Activated CD8-positive, alpha-beta memory T cell treated with anti-CD3 and anti-CD28 coated beads for 36 hours (primary cell): Measurements from ENCODE around the gene GMPR. TPM values are rescaled to one million over a fixed set of nuclear protein-coding genes. Genes with fewer than 3 reads are reported as not detected.

Experiments used
- CTCF ChIA-PET: fragments of 350-600 bp; sonication (Branson Sonifier 250); formaldehyde crosslinking; loops from one replicate; lab custom pipeline; 2021; ENCODE audit warnings: antibody characterized with exemption; lab: Charles Lee
- POLR2A ChIA-PET: fragments of 350-600 bp; sonication (Branson Sonifier 250); formaldehyde crosslinking; loops from one replicate; lab custom pipeline; 2021; ENCODE audit warnings: antibody characterized with exemption; lab: Charles Lee
- total RNA-seq, 2 experiments: library from RNA; stranded (reverse); gene quantifications; one replicate each; pipeline ENCODE4 v1.2.3, GENCODE V29; 2021

Gene GMPR
- total RNA-seq, 2 experiments from 2014 or later: 0.80 to 0.92 TPM

GRCh38 chr6:16331384-16332174, 93.2 kb downstream of the GMPR start:
- CTCF ChIA-PET: interaction anchor here (0.6 to 2.2 kb wide), 19 partner anchors 9 to 633 kb away, joined by 3 to 16 read pairs (median 5); no protein-coding TSS in a partner anchor
- POLR2A ChIA-PET: no interaction called here

GRCh38 chr6:16332175-16332542, 93.8 kb downstream of the GMPR start:
- POLR2A ChIA-PET: no interaction called here
- CTCF ChIA-PET: interaction anchor here (0.6 to 2.2 kb wide), 22 partner anchors 10 to 850 kb away, joined by 3 to 16 read pairs (median 4); no protein-coding TSS in a partner anchor

GRCh38 chr6:16333580-16333979, 95.2 kb downstream of the GMPR start:
- CTCF ChIA-PET: interaction anchor here (0.9 to 2.2 kb wide), 7 partner anchors 10 to 438 kb away, joined by 3 to 8 read pairs (median 3); no protein-coding TSS in a partner anchor
- POLR2A ChIA-PET: no interaction called here

DNA sequence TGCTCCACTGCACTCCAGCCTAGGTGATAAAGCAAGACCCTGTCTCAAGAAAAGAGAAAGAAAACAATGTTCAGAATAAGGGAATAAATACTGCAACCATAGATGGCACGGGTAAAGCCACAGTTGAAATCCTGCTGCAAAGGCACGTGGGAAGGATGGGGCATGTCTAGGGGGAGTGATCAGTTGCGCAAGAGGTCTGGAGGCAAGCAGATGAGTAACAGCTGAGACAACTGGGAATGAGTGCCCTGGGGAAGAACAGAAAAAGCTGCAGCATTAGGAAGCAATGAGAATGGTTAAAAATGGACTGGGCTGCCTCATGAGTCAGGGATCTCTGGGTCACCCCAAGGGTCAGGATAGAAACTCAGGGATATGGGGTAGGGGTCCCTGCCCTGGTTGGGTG, 96.3 kb downstream of the GMPR start:
- ChIA-PET POLR2A (no interaction called here), CTCF (interaction anchor here (1.5 kb wide), 2 partner anchors 11 to 79 kb away, joined by 3 to 5 read pairs; no protein-coding TSS in a partner anchor)

GRCh38 chr6:16335176-16335575, 96.8 kb downstream of the GMPR start:
- CTCF ChIA-PET: interaction anchor here (1.5 kb wide), 1 partner anchor 79 kb away, joined by 3 read pairs; no protein-coding TSS in a partner anchor
- POLR2A ChIA-PET: no interaction called here

- ChIA-PET CTCF (interaction anchor here (0.5 to 0.8 kb wide), 2 partner anchors 73 to 757 kb away, joined by 3 read pairs; no protein-coding TSS in a partner anchor), POLR2A (no interaction called here)
Observed at GRCh38 chr6:16336056-16336818, 97.8 kb downstream of the GMPR start.

GRCh38 chr6:16336911-16337294, 98.5 kb downstream of the GMPR start:
- ChIA-PET CTCF (interaction anchor here (0.5 to 0.8 kb wide), 2 partner anchors 72 to 757 kb away, joined by 3 read pairs; no protein-coding TSS in a partner anchor), POLR2A (no interaction called here)

- ChIA-PET CTCF (no interaction called here), POLR2A (no interaction called here)
Observed at GRCh38 chr6:16337295-16337975, 99.0 kb downstream of the GMPR start.

DNA sequence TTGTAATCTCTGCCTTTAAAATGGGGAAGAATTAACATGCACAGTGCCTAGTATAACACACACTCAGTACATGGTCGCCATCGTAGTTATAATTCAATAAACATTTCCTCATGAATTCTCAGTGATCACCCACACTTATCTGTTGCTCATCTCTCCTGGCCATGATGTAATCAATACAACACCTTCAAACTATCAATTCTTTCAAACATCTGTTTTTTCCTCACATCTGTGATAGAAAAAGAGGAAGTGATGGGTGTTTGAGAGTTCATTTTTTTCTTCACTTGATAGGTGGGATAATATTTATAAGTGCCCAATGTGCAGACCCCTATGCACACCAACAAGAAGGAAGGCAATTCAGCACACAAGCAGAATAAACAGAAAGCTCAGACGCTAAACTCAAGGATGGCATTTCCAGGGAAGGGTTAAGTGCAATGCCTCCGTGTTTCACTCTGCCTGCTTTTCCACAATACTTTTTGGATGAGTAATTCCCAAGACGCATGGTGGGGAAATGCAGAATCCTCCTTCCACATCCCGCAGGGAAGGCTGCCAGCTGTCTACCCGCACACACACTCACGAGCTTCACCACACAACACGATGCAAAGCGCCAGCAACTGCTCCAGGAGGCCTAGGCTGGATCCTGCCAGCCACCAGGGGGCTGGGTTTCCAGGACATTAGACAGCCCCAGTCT, 100.3 kb downstream of the GMPR start:
- CTCF ChIA-PET: no interaction called here
- POLR2A ChIA-PET: no interaction called here

GRCh38 chr6:16339265-16339587, 100.8 kb downstream of the GMPR start:
- POLR2A ChIA-PET: no interaction called here

DNA sequence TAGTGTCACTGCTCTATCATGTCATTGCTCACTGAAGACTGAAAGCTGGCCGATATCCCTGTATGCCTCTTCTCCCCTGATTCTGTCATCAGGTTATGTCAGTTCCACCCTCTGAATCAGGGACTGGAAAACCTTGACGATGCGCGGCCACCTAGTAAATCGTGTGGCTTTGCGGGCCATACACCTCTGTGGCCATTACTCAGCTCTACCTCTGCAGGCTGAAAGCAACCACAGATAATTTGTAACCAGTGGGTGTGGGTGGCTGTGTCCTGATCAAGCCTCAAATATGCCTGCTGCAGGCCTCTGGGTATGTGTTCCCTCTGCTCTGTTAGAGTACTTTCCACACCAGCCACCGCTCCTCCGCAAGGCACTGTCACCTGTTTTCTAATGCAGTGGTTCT, 105.2 kb downstream of the GMPR start:
- ChIA-PET POLR2A (no interaction called here), CTCF (no interaction called here)

More at GRCh38 chr6:16339265-16339587, 100.8 kb downstream of the GMPR start:
- CTCF ChIA-PET: no interaction called here

- ChIA-PET POLR2A (no interaction called here), CTCF (no interaction called here)
Observed at GRCh38 chr6:16344756-16345155, 106.4 kb downstream of the GMPR start.

Other genes with a start within 250 kb of the GMPR start
- 1 to 10 TPM; 6.5 to 6.6 TPM for gene MYLIP, start 109.5 kb upstream of the GMPR start, total RNA-seq